Amygdala (tissue), 56 donors: Measurements from ENCODE around the gene CTSV.
"Not testable (repeated sequence)": the region's sequence is repeated elsewhere in the genome, so short reads cannot be mapped to it uniquely, and the experiment has no call there.

Experiments
- DNase-seq, 56 donors: peaks; one replicate each; lab custom pipeline; 2025; lab: John Stamatoyannopoulos, UW

The CTSV gene

GRCh38 chr9:97046228-97046627 lies 7.3 kb upstream of the CTSV start:
- peak in 1 of 56 donors; percentile 8 for DNase-seq

DNA sequence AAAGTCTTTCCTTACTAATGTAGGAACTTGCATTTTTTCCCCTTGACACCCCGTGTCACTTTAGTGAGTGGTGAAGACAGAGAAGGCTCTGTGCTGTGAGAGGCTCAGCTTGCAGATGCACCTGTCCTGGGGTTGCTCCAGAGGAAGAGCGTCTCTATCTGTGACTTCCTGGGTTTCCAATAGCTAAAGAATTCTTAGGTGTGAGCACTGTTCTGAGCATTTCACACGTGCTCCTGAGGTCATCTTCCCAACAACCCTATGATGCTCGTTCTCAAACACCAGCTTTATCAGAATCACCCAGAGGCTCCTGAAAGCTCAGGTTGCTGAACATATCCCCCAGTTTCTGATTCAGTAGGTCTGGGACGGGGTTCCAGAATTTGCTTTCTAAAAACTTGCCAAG lies 6.4 kb upstream of the CTSV start:
- DNase-seq = no peak

- no peak for DNase-seq
Measured at GRCh38 chr9:97041898-97042297, 3.0 kb upstream of the CTSV start.

- DNase-seq = peak in 1 of 56 donors; percentile 33
Measured at GRCh38 chr9:97039514-97039860, 545 bp upstream of the CTSV start.

DNA sequence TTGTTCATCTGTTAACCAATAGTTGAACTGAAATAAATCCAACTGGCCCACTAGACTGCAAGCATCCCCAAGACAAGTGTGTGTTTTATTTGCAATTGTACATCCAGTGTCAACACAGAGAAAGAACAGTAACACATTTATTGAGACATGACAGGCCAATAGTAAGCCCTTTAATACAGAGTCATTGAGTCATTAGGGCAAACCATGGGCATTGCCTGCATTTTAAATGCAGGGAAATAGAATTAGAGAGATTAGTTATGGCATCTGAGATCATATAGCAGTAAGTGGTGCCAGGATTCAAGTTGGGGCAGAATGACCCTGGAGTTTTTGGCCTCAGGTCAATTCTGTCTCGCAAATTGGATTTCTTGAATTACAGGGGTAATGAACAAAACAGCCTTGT lies 15.4 kb downstream of the CTSV start:
- DNase-seq = not testable (repeated sequence)

DNA sequence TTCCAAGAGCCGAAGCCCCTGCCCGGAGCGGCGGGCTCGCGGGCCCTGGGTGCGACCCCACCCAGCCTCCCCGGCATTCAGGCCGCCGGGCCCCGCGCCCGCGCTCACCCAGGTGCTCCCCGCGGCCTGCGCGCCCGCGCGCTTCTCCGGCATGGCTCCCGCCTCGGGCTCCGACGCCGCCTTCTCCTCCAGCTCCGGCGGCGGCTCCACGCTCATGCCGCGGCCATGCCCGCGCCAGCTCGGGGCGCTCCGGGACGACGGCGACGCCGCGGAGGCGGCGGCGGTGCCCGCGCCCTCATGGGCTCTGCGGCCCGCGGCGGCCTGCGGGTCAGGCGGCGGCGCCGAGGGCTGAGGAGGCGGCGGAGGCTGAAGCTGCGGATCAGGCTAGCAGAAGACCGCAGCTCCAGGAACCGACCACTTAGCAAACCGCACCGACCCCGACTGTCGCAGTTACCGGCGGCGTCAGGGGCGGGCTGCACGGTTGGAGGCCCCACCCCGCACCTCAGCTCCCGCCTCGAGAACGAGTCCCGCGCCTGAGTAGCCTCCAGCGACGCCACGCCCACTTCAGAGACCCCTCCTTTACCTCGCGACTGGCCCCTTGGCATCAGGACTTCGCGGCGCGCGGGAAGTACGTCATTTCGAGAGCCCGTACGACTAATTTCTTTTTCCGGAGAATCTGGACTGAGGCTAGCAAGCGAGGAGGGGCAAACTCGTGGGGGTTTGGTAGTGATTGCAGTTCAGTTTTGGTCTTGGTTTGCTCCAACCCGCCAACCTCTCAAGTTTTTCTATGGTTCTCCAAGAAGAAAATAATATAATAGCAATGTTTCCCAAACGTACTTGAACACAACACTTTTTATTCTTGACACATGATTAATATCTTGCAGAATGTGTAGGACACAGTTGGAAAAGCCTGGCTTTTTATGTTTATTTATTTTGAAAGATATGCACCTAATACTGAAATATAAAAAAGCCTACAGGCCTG lies 25.5 kb downstream of the CTSV start:
- peak; percentile 10 to 90 (median 65) for DNase-seq

GRCh38 chr9:97012617-97013016 lies 26.3 kb downstream of the CTSV start:
- DNase-seq = not testable (repeated sequence)

DNA sequence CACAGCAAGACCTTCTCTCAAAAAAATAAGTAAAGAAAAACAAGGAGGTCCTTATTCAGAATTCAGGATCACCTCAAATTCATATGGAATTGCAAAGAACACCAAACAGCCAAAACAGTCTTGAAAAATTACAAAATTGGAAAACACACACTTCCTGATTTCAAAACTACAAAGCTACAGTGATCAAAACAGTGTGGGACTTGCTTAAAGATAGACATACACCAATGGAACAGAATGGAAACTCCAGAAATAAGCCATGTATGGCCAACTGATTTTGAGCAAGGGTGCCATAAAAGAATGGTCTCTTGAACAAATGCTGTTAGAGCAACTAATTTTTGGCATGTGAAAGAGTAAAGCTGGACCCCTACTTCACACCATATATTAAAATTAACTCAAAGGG lies 36.7 kb downstream of the CTSV start:
- not testable (repeated sequence) for DNase-seq

DNA sequence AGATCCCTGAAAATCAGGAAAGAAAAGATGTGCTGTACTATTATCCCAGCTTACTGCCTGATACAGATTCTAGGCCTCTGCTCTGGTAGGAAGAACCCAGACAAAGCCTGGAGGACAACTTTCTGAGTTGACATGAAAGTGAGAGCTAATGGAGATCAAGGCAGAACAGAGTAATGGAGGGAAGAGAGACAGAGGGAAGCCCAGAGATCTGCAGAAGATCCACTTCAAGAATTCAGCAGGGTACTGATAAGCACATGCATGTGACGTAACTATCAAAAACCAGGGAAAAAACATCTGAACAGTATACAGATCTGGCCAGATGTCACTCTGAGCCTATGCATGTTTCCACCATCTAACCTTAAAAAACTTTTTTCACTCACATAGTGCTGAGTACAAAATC lies 37.6 kb downstream of the CTSV start:
- not testable (repeated sequence) for DNase-seq

DNA sequence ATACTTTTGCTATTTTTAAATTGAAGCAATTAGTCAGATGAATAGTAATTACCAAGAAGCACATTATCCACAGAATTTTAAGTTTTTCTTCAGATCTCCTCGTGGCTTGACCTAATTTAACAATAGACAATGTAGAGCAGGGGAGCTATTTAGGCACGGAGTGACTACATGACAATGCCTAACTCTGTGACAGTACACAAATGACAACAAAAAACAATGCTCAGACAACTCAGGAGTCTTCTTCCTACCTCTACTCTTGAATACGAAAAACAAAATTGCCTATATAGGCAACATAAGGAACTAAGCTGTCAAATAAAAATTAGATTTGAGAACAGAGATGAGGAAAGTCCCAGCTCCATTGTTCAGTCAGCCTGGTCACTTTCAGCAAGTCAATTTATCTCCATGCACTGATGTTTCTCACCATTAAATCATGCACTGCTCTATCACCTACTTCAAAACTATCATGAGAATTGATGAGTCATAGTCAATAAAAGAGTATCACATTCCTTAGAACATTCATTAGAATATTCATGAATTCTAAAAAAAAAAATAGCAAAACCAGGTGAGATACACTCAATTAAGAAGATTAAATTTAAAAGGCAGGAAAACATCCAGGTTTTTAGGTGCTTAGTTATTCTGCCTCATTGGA lies 38.7 kb downstream of the CTSV start:
- DNase-seq = not testable (repeated sequence)

DNA sequence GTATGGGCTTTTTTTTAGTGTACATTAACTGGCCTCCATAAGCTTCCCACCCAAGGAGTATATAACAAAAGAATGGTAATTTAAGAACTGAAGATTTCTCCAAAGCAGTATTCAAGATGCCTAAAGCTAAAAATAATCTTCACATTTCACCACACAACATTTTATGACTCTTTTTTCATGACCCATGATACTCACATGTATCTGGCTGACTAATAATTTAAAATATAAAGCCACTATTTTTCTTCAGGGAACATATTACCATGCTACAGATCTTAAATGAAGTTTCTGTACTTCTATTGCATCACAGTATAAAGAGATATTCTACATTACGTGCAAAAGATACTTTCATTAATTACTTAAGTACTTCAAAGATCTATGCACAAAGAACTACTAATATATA lies 39.2 kb downstream of the CTSV start:
- DNase-seq = not testable (repeated sequence)

GRCh38 chr9:96997009-96997701 lies 41.8 kb downstream of the CTSV start:
- DNase-seq = not testable (repeated sequence)

GRCh38 chr9:96994531-96995016 lies 44.4 kb downstream of the CTSV start:
- DNase-seq = not testable (repeated sequence)

GRCh38 chr9:96992303-96992702 lies 46.6 kb downstream of the CTSV start:
- not testable (repeated sequence) for DNase-seq

GRCh38 chr9:96989747-96990318 lies 49.1 kb downstream of the CTSV start:
- not testable (repeated sequence) for DNase-seq

DNA sequence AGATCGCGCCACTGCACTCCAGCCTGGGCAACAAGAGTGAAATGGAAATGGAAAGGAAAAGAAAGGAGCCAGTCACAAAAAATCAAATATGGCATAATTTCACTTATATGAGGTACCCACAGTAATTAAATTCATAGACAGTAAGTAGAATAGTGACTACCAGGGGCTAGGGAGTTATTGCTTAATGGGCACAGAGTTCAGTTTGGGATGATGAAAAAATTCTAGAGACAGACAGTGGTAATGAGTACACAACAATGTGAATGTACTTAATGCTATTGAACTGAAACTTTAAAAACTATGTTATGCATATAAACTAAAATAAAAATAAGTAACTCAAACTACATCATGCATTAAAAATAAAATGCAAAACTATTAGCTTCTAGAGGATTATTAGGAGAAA lies 54.1 kb downstream of the CTSV start:
- not testable (repeated sequence) for DNase-seq

GRCh38 chr9:96984139-96984538 lies 54.8 kb downstream of the CTSV start:
- not testable (repeated sequence) for DNase-seq

- not testable (repeated sequence) for DNase-seq
Measured at GRCh38 chr9:96983496-96984122, 55.3 kb downstream of the CTSV start.
